Measurements from ENCODE around the gene TRAPPC8. TPM values are rescaled to one million over a fixed set of nuclear protein-coding genes. Genes with fewer than 3 reads are reported as not detected.

The TRAPPC8 gene
- polyA plus RNA-seq, result 38.0 and 62.2 TPM in 2 replicates

GRCh38 chr18:31942999-31943877 lies at the start of gene TRAPPC8:
TSS of gene TRAPPC8 (minus strand) at chr18:31943128. CDS start at chr18:31942764, 364 bp downstream.

Other genes starting within 250 kb of the TRAPPC8 start
- not detected in 2 replicates for gene SLC25A52, start 182.2 kb downstream of the TRAPPC8 start, polyA plus RNA-seq
- 4.7 TPM in 1 of 2 replicates, not detected in the other for gene RNF125, start 75.7 kb upstream of the TRAPPC8 start, polyA plus RNA-seq
- gene RNF138, start 148.7 kb upstream of the TRAPPC8 start, polyA plus RNA-seq, result 7.5 and 7.6 TPM in 2 replicates
- gene MEP1B, start 246.9 kb upstream of the TRAPPC8 start, polyA plus RNA-seq, result not detected in 2 replicates

All from Purkinje cell (primary cell).